Activated CD8-positive, alpha-beta memory T cell treated with anti-CD3 and anti-CD28 coated beads, Interleukin-2, amount 50 U/mL, for 4 hours (primary cell): ENCODE measurements around the gene SPATA31A1.
"Not testable (repeated sequence)": the region's sequence is repeated elsewhere in the genome, so short reads cannot be mapped to it uniquely, and the experiment has no call there.

Source experiments
- DNase-seq: peaks from one replicate; pipeline ENCODE4 v3.0.0-alpha.2; 2020

The SPATA31A1 gene

DNA sequence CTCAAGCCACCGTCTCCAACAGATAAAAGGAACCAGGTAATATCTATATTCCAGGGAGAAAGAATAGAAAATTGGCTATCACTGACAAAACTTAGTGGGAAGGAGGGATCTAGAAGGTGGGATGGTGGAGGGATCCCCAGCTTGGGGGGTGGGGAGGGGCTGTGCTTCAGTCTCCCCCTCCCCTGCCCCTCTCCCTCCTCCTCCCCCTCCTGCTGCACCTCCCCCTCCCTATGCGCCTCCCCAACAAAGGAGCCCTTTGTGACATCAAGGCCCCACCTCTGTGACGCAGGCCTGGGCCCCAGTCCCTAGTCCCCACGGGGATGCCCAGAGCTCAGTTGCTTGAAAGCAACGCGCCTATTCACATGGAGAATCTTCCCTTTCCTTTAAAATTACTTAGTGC lies at the start of gene SPATA31A1:
SPATA31A1 (plus strand) TSS at position 301 of the 400 bp plus-strand sequence; CDS start at position 363, 62 bp downstream.
- not testable (repeated sequence) for DNase-seq

DNA sequence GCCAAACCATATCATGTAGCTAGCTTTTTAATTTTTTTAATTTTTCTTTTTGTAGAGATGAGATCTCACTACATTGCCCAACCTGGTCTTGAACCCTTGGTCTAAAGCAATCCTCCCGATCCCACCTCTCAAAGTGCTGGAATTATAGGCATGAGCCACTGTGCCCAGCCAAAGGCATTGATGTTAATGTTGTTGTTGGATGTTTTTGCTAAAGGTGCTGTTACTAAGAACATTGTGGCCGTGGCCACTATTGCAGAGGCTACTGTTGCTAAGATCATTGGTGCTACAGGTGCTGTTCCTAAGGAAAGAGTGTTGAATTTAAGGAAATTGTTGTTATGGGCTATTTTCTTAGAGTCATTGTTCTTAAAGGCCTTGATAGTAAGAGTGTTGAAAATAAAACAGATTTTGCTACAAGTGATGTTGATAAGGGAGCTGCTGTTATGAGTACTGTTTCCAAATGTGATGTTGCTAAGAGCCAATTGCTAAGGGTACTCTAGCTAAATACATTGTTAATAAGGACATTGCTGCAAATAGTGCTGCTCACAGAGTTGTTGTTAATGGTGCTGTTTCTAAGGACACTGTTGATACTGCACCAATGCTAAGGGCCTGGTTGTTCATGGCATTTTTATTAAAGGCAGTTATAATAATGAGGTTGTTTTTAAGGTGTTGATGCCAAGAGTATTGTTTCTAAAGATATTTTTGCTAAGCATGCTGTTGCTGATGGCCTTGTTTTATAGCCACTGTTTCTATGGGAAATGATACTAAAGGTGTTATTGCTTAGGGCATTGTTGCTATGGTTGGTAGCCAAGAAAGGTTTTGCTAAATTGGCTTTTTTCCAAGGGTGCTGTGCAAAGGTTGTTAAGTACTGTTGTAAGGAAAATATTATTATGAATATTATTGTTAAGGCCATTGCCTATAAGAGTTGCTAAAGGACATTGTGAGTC lies 52.1 kb downstream of the SPATA31A1 start:
- not testable (repeated sequence) for DNase-seq

DNA sequence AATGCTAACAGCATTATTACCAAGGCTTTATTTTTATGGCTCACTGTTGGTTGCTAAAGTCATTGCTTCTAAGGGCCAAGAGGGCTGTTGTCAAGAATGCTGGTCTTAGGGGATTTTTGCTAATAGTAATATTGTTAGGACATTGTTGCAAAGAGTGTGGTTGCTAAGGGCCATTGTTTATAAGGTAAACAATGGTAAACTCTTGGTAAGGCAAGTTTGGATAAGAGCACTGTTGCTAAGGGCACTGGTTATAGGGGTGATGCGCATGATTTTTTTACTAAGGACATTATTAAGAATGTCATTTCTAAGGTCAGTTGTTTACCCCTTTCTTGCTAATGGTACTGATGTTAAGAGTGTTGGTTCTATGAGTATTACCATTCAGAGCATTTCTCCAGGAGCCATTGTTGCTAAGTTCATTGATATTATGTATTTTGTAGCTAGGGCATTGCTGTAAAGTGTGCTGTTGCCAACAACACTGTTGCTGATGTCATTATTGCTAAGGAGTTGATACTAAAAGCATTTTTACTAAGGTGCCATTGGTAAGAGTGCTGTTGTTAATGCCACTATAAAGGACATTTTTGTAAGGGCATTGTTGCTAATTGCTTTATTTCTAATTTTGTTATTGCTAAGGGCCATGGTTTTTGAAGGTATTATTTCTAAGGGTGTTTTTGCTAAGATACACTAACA lies 55.9 kb downstream of the SPATA31A1 start:
- DNase-seq, result not testable (repeated sequence)
